Epithelial cell of esophagus (primary cell): ENCODE measurements around the gene C12orf43.

ENCODE experiments used
- DNase-seq: peaks from one replicate; pipeline ENCODE4 v3.0.0; 2010; ENCODE audit warnings: low read depth
- H3K4me3 ChIP-seq: 2 replicates; pipeline ENCODE4 v1.5.1; 2011; ENCODE audit warnings: mild to moderate bottlenecking, low read length, control low read depth
- CTCF ChIP-seq: IDR thresholded peaks from 2 replicates; pipeline ENCODE4 v1.5.1; 2011; ENCODE audit warnings: low read depth, mild to moderate bottlenecking, low read length, control low read depth, inconsistent platforms; ENCODE audit not compliant: insufficient read depth; ENCODE audit errors: missing control alignments

Gene C12orf43

GRCh38 chr12:121043067-121043466, 26.8 kb upstream of the C12orf43 start:
- TF ChIP-seq CTCF: no peak
- no peak overlapping the region for H3K4me3 ChIP-seq

GRCh38 chr12:121038861-121039668, 22.8 kb upstream of the C12orf43 start, which contains the start of gene OASL:
OASL (minus strand) TSS chr12:121039246; CDS start chr12:121038971, 275 bp downstream.
- no peak for TF ChIP-seq CTCF
- H3K4me3 ChIP-seq: peak within 1 kb of the TSS; percentile 32
- DNase-seq: peak; percentile 51

More at GRCh38 chr12:121043067-121043466, 26.8 kb upstream of the C12orf43 start:
- peak; percentile 11 for DNase-seq

- H3K4me3 ChIP-seq: no peak overlapping the region
- no peak for TF ChIP-seq CTCF
- DNase-seq: peak; percentile 77
Measured at GRCh38 chr12:121036810-121037326, 20.6 kb upstream of the C12orf43 start.

- H3K4me3 ChIP-seq: no peak overlapping the region
- no peak for TF ChIP-seq CTCF
- no peak for DNase-seq
Measured at GRCh38 chr12:121034616-121035305, 18.5 kb upstream of the C12orf43 start.

GRCh38 chr12:121033625-121034349, 17.5 kb upstream of the C12orf43 start:
- peak; percentile 90 for DNase-seq
- no peak overlapping the region for H3K4me3 ChIP-seq

More at GRCh38 chr12:121033625-121034349, 17.5 kb upstream of the C12orf43 start:
- no peak for TF ChIP-seq CTCF
